NCI-H1694 treated with DMSO at 0.1 percent for 48 hours (cell line): ENCODE results near the gene RALGPS1.

Source experiments
- DNase-seq: peaks from one replicate; lab custom pipeline; 2025; lab: John Stamatoyannopoulos, UW

RALGPS1 gene

DNA sequence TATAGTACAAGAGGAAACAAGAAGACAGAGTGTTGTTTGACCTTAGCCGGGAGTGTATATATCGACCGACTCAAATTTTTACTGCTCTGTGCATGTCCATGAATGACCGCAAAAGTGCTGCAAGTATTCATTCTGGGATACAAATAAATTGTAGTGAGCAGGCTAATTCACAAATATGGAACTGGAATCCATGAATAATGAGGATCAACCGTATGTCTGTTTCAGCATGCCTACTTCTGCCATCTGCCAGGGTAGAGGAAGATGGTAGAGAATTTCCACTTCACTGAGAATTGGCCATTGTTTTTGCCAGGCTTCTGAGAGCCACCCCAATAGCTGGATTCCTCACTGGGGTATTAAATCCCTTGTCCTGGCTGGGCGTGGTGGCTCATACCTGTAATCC, 8.5 kb upstream of the RALGPS1 start:
- peak; percentile 89 for DNase-seq

- no peak for DNase-seq
Observed at GRCh38 chr9:126907058-126907457, 7.5 kb upstream of the RALGPS1 start.

GRCh38 chr9:126915281-126915816, 767 bp downstream of the RALGPS1 start:
- no peak for DNase-seq

GRCh38 chr9:126915846-126916543, 1.4 kb downstream of the RALGPS1 start:
- DNase-seq, result no peak

GRCh38 chr9:126916909-126917308, 2.3 kb downstream of the RALGPS1 start:
- DNase-seq, result no peak

- no peak for DNase-seq
Observed at GRCh38 chr9:126919193-126919592, 4.6 kb downstream of the RALGPS1 start.

DNA sequence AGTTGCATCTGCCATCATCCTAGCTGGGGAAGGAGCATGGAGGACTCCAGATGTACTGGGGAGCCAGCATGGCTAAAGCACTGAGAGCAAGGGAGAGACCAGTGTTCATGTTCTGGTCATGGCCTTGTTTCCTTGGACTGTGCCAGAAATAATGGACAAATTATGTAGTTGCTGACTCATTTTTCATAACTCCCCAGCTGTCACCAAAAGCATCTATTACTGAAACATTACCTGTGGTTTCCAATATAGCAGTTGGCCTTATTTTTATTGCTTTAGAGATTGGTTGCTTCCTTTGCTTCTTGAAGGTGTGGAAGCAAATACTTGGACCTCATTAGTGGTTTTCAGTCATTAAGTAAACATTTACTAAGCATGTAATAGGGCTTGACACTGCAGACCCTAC, 11.3 kb downstream of the RALGPS1 start:
- DNase-seq, result no peak

GRCh38 chr9:126926364-126926763, 11.8 kb downstream of the RALGPS1 start:
- DNase-seq, result no peak

DNA sequence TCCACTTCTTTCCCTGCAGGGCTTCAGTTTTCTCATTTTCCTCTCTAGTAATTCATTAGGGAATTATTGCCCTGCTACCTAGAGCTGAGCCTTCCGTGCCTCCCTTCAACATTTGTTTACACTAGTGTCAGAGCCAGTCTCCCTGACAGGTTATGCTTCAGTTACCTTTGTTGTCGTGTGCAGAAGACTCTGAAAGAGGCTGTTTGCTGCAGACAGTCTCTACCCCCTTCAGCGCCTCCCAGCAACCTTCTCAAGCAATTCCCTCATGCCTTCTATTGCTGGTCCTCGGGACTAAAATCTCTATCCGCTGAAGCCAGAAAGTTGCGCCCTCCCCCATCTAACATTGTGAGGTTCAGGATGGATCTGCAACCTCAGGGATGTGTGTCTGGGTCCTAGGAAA, 12.8 kb downstream of the RALGPS1 start:
- no peak for DNase-seq

GRCh38 chr9:126932871-126933321, 18.3 kb downstream of the RALGPS1 start:
- DNase-seq, result no peak

DNA sequence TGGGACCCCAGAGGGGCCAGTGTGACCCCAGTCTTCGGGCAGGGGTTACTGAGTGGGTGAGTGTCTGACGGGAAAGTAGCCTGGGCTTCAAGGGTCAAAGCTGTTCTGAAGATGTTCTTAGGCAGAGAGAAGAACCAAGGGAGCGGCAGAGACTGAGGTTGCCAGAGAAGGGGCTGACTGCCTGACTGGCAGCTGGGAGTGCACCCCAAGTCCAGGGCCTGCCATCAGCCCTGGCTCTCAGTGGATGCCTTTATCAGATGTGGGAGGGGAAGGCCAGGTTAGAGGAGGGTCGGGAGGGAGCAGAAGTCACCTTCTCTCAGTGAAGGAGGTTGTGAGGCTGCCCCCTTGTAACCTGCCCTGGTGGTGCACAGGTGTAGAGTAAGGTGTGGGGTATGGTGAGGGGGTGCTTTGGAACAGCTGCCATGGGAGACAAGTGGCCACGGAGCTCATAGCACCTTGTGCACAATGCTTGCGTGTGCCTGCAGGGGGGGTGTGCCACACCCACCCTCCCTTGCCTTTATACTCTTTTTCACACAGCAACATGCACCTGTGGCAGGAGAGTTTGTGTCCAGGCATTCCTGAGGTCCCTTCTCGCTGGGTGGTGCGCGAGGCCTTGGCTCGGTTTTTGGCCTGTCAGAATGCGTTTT, 18.9 kb downstream of the RALGPS1 start:
- DNase-seq, result no peak

DNA sequence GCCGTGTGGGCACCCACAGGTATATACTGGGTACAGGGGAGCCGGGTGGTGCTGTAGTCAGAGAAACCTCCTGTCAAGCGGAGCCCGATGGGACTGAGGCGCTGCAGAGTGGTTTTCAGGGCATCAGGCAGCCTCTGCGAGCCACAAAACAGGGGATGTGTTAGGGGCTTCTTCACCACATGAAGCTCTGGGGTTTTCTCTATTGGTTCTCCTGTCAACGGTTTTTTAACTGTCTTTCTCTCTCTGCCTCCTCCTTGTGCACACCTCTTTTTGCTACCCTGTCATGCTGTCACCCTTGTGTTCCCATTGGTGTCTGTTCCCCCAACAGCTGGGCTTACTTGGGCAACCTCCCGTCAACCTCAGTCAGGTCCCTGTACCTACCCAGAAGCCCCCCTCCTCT, 19.9 kb downstream of the RALGPS1 start:
- DNase-seq, result no peak

DNA sequence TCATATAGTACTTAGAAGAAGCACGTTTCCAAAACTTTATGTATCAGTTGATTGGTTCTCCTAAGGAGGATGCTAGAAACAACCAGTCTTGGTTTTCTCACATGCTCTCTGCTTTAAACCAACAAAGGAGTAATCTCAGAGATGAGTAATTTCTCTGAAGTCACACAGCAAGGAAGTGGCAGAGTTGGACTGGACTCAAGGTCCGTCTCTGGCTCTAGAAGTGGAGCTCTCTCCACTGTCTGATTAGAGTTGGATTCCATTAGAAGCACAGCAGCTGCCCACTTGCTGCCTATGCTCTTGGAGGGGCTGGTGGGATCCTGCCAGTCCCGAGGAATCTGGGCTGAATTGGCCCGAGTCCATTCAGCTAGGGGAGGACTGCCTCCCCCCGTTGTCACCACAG, 21.0 kb downstream of the RALGPS1 start:
- no peak for DNase-seq

DNA sequence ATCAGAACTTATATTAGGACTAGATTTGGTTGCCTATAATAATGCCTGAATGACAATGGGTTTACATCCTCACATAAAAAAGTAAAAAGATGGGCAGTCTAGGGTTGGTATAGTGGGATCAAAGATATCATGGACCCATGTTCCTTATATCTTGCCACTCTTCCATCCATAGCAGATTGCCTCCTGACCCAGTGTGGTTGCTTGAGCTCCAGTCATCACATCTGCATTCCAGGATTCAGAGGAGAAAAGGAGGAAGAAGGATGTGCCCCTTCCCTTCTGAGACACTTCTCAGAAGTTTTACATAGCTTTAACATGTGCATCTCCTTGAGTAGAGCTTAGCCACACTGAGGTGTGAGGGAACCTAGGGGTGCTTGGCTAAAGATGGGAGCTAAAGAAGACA, 22.9 kb downstream of the RALGPS1 start:
- DNase-seq, result no peak

DNA sequence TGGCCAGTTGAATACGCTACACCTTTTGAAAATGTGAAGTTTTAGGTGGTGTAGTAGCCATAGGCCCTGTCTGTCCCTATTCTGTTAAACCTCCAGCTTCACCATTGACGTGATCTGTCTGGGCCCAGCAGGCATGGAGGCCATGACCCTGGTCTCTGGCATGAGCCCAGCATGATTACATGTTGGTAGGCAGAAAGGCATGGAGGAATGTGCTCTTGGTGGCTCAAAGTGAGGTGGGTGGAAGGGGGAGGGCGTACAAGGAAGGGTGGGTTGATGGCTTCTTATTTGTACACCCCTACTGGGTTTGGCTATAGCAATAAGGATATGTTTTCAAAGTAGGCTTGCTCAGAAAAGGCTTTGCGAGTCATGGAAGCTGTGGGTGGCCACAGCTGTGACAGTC, 23.7 kb downstream of the RALGPS1 start:
- no peak for DNase-seq

- DNase-seq, result no peak
Observed at GRCh38 chr9:126939821-126940221, 25.2 kb downstream of the RALGPS1 start.

DNA sequence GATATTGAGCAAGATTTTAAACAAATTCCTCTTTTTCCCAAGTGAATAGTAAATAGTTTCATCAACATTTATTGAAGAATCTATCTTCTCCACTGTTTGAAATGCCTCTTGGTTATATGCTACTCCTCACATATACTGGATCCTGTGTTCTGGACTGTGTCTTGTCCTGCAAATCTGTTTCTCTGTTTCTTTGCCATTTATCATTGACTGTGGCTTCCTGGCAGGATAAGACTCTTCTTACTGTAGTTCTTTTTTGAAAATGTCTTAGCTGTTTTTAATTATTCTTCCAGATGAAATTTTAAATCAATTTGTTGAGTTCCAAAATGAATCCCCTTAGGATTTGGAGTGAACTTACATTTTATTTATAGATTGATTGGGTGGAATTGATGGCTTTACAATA, 27.8 kb downstream of the RALGPS1 start:
- DNase-seq, result no peak

DNA sequence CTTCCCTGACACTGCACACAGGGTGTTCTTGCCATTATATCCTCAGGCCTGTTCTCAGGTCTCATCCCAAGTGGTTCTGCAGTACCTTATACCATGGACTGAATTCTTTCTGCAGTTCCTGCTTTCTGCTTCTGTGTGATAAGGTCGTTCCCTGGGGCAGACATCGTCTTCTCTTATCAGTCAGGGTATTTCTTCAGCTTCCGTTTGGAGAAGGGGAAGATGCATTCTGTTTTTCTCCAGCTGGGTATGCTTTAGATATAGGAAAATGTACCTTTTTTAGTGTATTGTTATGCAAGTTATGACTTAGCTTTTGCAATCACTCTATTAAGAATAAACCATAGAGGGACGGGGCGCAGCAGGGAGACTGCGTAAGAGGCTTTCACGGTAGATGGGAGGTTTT, 31.1 kb downstream of the RALGPS1 start:
- no peak for DNase-seq

DNA sequence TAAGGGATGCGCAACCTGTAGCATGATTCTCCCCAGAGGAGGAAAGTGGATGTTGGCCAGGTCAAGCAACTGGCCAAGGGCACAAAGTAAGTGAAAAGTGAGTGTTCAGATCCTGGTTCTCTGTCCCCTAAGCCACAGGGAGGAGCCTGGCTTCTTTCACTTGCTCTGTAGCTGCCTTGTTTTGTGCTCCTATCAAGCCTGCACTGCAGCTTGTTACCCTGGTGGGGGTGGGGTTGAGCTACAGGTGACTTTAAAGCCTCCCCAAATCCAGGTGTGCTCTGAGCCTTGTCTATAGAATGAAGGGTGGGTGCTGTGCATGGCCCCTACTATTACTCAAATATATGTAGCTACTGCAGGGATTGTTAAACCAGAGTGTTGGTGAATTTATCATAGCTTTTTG, 32.9 kb downstream of the RALGPS1 start:
- no peak for DNase-seq

DNA sequence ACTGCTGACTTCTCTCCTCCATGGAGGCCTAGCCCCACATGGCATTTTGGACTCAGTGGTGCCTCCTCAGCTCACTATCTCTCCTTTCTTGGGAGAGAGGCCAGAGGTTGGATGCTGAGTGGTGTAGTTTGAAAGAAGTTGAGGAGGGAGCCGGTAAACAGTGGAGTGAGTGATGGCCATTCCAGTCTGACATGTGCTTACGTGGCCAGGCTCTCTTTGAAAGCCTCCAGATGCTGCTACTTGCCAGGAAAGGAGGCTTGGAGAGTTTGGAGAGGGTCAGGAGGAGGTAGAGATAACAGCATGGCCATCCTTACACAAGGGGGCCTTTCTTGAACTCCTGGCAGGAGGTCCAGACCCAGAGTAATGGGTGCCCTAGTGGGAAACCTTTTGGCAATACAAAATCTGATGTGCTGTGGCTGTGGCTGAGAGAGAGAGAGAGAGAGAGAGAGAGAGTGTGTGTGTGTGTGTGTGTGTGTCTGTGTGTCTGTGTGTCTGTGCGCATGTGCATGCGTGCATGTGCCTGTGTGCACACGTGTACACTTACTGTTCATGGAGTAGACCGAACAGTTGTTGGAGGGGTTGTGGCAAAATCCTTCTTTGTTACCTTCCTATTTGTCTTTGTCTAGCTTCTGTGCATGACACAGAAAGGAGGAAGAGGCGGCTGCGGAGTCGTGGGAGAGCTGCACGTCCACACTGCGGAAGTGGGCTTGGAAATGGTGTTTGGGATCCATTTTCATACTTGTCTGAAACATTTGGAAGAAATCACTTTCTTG, 37.8 kb downstream of the RALGPS1 start:
- DNase-seq, result no peak

- no peak for DNase-seq
Observed at GRCh38 chr9:126953041-126953809, 38.6 kb downstream of the RALGPS1 start.

GRCh38 chr9:126955811-126956210, 41.2 kb downstream of the RALGPS1 start:
- no peak for DNase-seq
